H7 (cell line): Measurements from ENCODE around the gene HTT. TPM values are rescaled to one million over a fixed set of nuclear protein-coding genes. Genes with fewer than 3 reads are reported as not detected.
"Not testable (repeated sequence)": the region's sequence is repeated elsewhere in the genome, so short reads cannot be mapped to it uniquely, and the experiment has no call there.

ENCODE experiments used
- DNase-seq: peaks from one replicate; pipeline ENCODE4 v3.0.0; 2012
- H3K27me3 ChIP-seq: 2 replicates; pipeline ENCODE4 v1.6.0; 2011; ENCODE audit warnings: mild to moderate bottlenecking, low read length; ENCODE audit not compliant: control insufficient read depth, insufficient read depth
- H3K36me3 ChIP-seq: replicated peaks from 2 replicates; pipeline ENCODE4 v1.5.1; 2011; ENCODE audit warnings: low read length; ENCODE audit not compliant: control insufficient read depth, insufficient read depth
- H3K4me3 ChIP-seq: 2 replicates; pipeline ENCODE4 v1.5.1; 2011; ENCODE audit warnings: low read depth, mild to moderate bottlenecking, control low read depth, low read length, moderate library complexity; ENCODE audit not compliant: insufficient read depth
- total RNA-seq: library from RNA; depleted of rRNA; stranded (reverse); fragments of >200 nt; shearing (Covaris generic); gene quantifications from 2 replicates; pipeline ENCODE4 v1.2.3, GENCODE V29; 2014

The HTT gene
- total RNA-seq, 1 experiment from 2014 or later: 24.4 TPM

DNA sequence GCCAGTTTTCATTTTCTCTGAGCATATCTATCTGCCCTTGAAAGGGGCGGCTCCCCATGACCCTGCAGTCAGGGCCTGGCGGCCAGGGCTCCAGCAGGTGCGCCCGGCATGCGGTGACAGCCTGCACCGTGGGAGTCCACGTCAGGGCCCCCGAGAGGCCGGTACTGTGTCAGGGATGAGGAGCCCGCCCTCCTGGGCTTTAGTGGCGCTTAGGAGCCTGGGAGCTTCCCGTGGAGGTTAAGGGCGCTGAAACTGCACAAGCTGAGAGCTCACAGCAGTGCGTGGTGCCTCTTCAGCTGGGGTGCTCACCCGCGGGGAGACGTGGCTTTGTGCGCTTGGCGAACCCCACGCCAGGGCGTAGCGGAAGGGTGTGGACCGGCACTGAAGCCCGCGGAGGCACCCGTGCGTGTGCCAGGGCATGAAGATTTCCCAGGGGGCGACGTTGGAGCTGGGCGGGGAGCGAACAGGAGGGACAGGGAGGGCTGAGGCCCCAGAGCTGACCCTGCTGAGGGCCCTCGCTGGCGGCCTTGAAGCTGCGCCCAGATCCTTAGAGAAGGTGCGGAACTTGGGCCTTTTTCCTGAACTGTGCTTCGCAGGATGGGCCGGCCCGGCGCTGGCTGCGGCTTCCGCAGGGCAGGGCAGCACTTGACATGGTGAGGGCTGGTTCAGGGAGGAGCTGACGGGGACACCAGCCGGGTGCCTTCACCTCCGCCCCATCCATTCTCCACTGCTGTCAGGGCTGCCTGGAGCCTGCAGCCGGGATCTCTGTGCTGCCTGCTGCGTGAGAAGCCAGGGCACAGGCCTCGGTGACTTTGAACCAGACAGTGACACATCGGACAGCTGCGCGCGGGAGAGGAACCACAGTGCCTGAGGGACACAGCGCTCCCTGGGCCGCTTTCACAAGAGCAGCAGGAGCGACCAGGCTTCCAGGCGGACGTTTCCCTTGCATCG is 33.0 kb upstream of the HTT start:
- Histone ChIP-seq H3K27me3 (no peaks in the 10 kb centered on the region), H3K36me3 (no peaks in the 10 kb centered on the region), H3K4me3 (no peak overlapping the region)
- peak; percentile 66 for DNase-seq

DNA sequence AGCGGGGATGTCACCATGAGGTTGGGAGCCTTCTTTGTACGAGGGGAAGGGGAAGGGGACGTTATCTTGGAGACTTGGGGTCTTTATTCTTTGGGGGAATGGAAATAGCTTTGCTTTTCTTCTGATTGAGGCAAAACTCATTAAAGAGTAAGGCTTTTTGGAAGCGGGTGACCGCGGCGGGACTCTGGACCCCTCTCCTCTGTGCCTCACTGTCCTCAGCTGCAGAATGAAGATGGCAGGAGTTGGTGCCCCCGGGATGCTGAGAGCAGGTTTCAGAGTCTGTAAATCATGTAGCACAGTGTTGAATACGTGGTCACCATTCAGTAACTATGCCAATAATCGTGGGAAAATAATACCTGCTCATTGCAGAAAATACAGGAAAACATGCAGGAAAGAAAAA is 32.3 kb upstream of the HTT start:
- DNase-seq: no peak
- Histone ChIP-seq H3K36me3 (no peaks in the 10 kb centered on the region), H3K4me3 (no peak overlapping the region), H3K27me3 (no peaks in the 10 kb centered on the region)

DNA sequence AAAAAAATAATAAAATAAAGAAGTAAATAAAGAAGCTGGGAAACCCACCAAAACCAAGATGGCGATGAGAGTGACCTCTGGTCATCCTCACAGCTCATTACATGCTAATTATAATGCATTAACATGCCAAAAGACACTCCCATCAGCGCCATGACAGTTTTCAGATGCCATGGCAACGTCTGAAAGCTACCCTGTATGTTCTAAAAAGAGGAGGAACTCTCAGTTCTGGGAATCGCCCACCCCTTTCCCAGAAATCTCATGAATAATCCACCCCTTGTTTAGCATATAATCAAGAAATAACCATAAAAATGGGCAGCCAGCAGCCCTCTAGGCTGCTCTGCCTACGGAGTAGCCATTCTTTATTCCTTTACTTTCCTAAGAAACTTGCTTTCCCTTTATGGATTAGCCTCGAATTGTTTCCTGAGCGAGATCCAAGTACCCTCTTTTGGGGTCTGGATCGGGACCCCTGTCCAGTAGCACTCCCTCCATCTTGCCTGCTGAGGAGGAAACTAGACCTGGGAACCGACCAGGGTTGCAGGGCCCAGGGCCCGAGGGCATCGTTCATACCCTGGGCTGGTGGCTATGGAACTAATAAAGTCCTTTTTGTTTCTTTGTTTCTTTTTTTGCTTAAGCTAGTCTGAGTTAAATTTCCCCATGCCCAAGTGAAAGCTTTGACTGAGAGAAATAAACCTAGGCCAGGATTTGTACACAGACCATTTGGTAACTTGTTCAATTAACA is 31.0 kb upstream of the HTT start:
- no peaks in the 10 kb centered on the region for H3K36me3 ChIP-seq
- DNase-seq: no peak
- H3K4me3 ChIP-seq: no peak overlapping the region
- H3K27me3 ChIP-seq: no peaks in the 10 kb centered on the region

DNA sequence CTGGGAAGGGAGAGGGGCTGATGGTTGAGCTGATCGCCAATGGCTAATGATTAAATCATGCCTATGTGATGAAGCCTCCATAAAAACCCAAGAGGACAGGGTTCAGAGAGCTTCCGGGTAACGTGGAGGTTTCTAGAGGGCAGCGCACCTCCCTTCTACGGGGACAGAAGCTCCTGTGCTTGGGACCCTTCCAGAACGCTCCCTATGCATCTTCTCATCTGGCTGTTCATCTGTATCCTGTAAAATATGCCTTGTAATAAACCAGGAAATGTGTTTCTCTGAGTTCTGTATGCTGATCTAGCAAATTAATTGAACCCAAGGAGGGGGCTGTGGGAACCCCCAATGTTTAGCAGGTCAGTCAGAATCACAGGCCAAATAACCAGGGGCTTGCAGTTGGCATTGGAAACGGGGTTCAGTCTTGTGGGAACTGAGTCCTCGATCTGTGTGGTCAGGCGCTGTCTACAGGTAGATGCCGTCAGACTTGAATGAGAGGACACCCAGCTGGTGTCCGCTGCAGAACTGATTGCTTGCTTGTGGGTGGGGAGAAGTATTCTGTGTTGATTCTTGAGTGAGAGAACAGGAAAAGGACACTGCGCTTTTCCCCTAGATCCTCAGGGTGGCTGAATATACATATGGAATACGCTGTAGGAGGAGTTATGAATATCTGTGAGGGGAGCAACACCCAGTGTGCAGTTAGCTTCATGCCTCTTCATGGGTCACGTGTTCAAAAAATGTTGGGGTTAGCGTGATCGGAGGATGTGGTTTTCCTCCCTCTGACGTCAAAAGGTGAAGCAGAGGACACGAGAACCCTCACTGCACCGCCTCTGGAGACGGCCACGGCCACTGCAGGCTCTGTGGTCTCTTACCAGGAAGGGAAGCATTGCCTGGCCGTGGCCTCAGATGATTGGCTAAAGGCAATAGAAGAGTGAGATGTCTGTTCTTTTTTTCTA is 29.3 kb upstream of the HTT start:
- Histone ChIP-seq H3K27me3 (no peaks in the 10 kb centered on the region), H3K4me3 (no peak overlapping the region), H3K36me3 (no peaks in the 10 kb centered on the region)
- DNase-seq: no peak

DNA sequence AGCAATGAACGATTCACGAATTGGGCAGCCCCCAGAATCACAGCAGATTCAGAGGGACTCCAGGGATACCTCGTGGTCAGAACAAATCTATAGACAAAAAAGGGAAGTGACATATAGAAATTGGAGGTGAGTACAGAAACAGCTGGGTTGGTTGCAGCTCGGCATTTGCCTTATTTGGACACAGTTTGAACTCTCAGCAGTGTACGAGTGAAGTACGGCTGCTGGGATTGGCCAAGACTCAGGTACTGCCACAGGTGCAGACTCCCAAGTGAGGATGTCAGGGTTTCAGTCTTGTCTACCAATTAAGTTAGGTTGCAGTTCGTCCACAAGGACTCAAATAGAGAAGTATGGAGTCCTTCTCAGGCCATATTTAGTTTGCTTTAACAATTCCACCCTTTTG is 28.3 kb upstream of the HTT start:
- Histone ChIP-seq H3K36me3 (no peaks in the 10 kb centered on the region), H3K4me3 (no peak overlapping the region), H3K27me3 (no peaks in the 10 kb centered on the region)
- no peak for DNase-seq

DNA sequence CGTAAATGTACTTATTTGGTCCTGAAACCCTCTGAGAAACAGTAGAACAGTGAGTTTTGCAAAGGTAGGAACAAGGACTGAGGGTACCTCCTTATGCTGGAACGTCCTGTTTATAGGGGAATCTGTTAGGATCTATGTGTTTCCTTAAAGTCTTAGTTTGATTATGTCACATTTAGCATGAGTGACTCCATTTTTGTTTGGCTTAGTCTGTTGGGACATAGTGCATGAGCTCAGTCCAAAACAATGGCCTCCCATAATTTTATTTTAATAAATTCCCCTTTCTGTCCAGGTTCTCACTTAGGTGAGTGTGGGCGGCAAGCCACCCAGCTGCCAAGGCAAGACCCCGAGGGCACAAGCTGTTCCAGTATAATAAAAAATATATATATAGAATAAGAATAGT is 27.9 kb upstream of the HTT start:
- Histone ChIP-seq H3K4me3 (no peak overlapping the region), H3K27me3 (no peaks in the 10 kb centered on the region), H3K36me3 (no peaks in the 10 kb centered on the region)
- DNase-seq: no peak

DNA sequence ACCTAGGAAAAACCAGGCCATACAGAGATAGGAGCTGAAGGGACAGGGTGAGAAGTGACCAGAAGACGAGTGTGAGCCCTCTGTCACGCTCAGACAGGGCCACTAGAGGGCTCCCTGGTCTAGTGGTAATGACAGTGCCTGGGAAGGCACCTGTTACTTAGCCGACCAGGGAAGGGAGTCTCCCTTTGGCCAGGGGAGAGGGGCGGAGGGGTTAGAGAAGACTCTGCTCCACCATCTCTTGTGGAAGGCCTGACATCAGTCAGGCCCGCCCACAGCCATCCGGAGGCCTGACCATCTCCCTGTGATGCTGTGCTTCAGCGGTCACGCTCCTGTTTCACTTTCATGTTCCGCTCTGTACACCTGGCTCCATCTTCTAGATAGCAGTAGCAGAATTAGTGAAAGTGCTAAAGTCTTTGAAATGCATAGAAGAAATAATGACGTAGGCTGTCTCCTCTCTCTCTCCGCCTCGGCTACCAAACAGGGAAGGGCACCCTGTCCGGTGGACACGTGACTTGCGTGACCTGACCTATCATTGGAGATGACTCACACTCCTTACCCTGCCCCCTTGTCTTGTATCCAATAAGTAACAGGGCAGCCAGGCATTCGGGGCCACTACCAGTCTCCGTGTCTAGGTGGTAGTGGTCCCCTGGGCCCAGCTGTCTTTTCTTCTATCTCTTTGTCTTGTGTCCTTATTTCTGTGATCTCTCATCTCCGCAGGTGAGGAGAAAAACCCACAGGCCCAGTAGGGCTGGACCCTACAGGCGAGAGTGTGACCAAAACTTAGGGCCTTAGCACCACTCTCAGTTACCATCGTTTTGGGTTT is 26.8 kb upstream of the HTT start:
- peak; percentile 74 for DNase-seq
- no peak overlapping the region for H3K4me3 ChIP-seq
- H3K36me3 ChIP-seq: no peaks in the 10 kb centered on the region
- H3K27me3 ChIP-seq: no peaks in the 10 kb centered on the region

DNA sequence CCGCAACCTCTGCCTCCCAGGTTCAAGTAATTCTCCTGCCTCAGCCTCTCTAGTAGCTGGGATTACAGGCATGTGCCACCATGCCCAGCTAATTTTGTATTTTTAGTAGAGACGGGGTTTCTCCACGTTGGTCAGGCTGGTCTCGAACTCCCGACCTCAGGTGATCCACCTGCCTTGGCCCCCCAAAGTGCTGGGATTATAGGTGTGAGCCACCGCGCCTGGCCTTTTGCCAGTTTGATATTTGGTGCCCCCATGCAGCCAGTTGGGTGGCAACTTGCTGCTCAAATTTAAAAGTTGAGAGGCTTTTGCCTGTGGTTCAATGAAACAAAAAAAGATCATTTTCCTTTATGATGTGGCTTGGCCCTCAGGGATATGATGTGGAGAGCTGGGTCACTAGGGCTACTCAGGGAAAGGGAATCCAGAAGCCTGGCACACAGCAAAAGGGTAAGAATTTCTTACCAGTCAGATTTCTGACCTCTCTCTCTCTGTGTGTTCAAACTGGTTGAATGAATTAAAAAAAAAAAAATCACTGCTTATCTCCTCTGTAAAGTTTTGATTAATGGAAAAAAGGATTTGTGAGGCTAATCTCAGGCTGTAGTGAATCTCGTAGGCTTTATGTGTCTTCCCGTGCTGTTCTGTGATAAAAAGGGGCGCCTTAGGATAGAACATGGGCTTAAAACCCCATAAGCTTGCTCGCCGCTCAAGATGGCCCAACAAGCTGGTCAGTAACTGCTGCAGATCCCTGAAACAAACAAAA is 23.2 kb upstream of the HTT start:
- H3K27me3 ChIP-seq, H3K36me3 ChIP-seq, DNase-seq, H3K4me3 ChIP-seq: not testable (repeated sequence)

DNA sequence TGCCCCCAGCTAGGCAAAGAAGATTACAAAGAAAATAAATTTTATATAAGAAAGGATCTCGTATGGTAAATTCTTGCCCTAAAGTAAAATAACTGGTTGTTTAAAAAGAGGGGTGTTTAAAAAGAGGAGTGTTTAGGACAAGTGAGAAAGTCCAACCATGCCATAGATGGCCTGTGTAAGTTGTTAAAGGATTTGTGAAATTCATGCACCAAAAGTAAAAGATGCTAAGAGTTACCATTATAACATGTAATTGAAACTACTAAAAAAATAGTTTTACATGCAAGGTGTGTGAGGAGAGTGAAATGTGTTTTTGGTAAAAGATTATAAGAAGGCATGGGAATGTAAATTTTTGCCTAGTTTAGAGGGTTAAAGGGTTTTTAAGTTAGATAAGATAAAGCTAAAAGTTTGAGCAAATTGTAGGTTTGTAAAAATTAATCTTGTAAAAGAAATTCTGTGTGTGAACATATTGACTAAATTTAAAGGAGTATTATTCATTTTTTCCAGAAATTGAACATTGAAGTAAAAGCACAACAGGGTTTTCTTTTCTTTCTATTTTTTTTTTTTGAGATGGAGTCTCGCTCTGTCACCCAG is 20.2 kb upstream of the HTT start:
- no peak for DNase-seq
- Histone ChIP-seq H3K27me3 (no peaks in the 10 kb centered on the region), H3K36me3 (no peaks in the 10 kb centered on the region), H3K4me3 (no peak overlapping the region)

DNA sequence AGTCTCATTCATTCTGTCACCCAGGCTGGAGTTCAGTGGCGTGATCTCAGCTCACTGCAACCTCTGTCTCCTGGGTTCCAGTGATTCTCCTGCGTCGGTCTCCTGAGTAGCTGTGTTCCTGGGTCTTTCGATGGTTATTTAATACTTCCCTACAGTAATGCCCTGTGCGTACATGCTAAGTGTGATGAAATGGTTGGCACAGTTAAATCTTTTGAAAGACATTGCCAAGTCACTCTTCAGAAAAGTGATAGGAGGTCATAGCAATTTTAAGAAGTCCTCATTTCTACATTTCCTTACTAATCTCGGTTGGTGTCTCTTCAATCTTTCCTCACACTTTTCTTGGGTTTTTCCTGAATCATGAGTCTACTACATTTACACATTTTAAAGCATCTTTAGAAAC is 14.5 kb upstream of the HTT start:
- no peaks in the 10 kb centered on the region for H3K36me3 ChIP-seq
- H3K27me3 ChIP-seq: no peaks in the 10 kb centered on the region
- DNase-seq: no peak
- H3K4me3 ChIP-seq: no peak overlapping the region

DNA sequence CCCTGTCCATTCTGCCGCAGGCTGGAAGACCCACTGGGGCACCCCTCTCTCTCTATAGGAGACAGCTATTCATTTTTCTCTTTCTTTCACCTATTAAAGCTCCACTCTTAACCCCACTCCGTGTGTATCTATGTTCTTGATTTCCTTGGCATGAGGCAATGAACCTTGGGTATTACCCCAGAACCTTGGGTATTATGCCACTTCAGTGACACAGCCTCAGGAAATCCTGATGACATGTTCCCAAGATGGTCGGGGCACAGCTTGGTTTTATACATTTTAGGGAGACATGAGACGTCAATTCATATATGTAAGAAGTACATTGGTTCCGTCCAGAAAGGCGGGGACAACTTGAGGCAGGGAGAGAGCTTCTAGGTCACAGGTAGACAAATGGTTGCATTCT is 13.5 kb upstream of the HTT start:
- no peak for DNase-seq
- no peaks in the 10 kb centered on the region for H3K27me3 ChIP-seq
- H3K36me3 ChIP-seq: no peaks in the 10 kb centered on the region
- no peak overlapping the region for H3K4me3 ChIP-seq

DNA sequence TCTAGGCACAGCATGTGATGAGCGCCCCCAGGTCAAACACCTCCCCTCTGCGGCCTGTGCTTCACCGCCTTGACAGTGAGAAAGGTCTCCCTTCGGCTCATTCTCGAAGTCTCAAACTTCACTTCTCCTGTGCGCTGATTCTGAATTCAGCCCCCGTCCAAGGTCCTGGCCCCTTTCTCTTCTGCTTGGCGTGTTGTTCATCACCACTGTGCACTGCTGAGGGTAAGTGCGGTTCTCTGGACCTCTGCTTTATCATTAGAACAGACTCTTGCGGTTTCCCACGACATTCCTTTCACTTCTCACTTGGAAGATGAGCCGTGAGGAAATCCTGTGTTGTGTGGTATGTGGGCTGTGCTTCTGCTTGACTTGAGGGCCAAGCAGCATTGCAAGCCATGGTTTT is 12.0 kb upstream of the HTT start:
- Histone ChIP-seq H3K4me3 (no peak overlapping the region), H3K27me3 (no peaks in the 10 kb centered on the region), H3K36me3 (no peaks in the 10 kb centered on the region)
- DNase-seq: no peak

DNA sequence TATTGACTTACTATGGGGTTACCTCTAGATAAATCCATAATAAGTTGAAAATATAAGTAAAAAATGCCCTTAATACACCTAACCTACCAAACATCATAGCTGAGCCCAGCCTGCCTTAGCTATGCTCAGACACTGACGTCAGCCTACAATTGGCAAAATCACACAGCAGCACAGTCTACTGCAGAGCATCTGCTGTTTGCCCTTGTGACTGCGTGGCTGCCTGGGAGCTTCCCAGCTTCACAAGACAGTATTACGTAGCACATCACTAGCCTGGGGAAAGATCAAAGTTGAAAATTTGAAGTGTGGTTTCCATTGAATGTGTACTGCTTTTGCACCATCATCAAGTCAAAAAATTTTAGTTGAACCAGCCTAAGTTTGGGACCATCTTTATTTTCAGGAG is 8.9 kb upstream of the HTT start:
- Histone ChIP-seq H3K4me3 (no peak overlapping the region), H3K27me3 (no peaks in the 10 kb centered on the region), H3K36me3 (no peaks in the 10 kb centered on the region)
- DNase-seq: no peak
